ENCODE results near the gene FAM167B.
A peak's percentile ranks its signal among the peaks of the same experiment; 100 is the strongest.
"Not testable (repeated sequence)": the region's sequence is repeated elsewhere in the genome, so short reads cannot be mapped to it uniquely, and the experiment has no call there.

The FAM167B gene

GRCh38 chr1:32265846-32266245 is 18.8 kb downstream of the FAM167B start:
- no peak for DNase-seq

GRCh38 chr1:32266921-32267591 is 20.0 kb downstream of the FAM167B start:
- DNase-seq, result no peak

GRCh38 chr1:32269744-32270143 is 22.7 kb downstream of the FAM167B start:
- DNase-seq, result no peak

DNA sequence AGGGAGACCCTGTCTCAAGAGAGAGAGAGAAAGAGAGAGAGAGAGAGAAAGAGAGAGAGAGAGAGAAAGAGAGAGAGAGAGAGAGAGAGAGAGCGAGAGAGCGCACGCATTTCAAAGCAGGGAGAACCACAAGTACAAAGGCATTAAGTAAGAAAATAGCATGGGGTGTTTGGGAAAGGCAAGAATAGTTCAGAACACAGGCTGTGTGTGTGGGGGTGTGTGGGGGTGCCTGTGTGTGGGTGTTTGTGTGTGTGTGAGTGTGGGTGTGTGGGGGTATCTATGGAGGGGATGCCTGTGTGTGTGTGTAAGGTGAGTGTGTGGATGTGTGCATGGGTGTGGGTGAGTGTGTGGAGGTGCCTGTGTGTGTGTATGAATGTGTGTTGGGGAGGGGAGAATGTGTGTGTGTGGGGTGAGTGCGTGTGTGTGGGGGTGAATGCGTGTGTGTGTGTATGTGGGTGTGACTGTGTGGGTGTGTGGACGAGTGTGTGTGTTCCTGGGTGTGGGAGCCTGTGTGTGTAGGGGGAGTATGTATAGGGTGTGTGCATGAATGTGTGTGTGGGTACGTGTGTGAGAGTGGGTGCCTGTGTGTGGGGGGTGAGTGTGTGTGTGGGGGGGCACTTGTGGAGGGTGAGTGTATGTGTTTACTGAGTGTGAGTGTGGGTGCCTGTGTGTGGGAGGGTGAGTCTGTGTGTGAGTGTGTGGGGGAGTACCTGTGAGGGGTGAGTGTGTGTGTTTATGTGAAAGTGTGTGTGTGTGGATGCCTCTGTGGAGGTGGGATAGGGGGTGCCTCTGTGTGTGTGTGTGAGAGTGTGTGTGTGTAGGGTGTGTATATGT is 25.8 kb downstream of the FAM167B start:
- no peak for DNase-seq

- DNase-seq, result peak; percentile 50
Measured at GRCh38 chr1:32273391-32274208, 26.6 kb downstream of the FAM167B start.

DNA sequence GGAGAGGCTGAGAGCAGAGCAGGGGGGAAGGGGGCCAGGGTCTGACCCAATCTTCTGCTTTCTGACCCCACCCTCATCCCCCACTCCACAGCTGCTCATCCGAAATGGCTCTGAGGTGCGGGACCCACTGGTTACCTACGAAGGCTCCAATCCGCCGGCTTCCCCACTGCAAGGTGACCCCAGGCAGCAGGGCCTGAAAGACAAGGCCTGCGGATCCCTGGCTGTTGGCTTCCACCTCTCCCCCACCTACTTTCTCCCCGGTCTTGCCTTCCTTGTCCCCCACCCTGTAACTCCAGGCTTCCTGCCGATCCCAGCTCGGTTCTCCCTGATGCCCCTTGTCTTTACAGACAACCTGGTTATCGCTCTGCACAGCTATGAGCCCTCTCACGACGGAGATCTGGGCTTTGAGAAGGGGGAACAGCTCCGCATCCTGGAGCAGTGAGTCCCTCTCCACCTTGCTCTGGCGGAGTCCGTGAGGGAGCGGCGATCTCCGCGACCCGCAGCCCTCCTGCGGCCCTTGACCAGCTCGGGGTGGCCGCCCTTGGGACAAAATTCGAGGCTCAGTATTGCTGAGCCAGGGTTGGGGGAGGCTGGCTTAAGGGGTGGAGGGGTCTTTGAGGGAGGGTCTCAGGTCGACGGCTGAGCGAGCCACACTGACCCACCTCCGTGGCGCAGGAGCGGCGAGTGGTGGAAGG is 27.8 kb downstream of the FAM167B start:
- no peak for DNase-seq

DNA sequence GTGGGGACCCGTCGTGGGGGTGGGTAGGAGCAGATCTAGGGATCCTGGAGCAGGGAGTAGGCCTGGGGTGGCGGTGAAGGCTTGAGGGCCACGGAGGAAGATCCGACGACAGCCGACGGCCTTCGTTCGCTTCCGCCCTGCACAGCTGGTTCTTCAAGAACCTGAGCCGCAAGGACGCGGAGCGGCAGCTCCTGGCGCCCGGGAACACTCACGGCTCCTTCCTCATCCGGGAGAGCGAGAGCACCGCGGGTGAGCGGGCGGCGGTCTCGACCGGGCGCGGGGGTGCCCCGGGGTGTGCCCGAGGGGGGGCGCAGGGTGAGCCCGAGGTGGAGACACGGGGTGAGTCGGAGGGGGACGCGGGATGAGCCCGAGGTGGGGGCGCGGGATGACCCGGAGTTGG is 28.4 kb downstream of the FAM167B start:
- peak; percentile 86 for DNase-seq

DNA sequence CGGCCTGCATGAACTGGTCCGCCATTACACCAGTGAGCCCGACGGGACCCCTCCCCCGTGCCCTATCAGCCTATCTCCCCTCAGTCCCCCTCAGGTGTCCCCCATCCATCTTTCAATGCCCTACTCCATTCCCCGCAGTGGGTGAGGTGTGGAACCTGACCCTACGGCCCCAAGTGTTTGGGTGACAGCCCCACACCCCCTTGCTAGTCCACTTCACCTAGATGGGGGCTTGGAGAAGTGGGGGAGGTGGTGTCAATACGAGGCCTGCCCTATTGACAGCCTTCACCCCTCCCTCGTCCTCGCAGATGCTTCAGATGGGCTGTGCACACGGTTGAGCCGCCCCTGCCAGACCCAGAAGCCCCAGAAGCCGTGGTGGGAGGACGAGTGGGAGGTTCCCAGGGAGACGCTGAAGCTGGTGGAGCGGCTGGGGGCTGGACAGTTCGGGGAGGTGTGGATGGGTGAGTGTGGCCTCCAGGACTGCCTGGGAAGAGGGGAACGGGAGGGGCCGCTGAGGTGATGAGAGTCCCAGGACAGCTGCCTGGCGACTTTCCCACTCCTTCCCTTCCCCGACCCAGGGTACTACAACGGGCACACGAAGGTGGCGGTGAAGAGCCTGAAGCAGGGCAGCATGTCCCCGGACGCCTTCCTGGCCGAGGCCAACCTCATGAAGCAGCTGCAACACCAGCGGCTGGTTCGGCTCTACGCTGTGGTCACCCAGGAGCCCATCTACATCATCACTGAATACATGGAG is 29.2 kb downstream of the FAM167B start:
- no peak for DNase-seq

DNA sequence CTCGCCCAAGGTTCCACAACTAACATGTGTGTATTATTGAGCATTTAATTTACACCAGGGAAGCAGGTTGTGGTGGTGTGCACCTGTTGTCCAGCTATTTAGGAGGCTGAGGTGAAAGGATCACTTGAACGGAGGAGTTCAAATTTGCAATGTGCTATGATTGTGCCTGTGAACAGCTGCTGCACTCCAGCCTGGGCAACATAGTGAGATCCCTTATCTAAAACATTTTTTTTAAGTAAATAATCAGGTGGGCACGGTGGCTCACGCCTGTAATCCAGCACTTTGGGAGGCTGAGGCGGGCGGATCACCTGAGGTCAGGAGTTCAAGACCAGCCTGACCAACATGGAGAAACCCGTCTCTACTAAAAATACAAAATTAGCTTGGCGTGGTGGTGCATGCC is 37.8 kb downstream of the FAM167B start:
- DNase-seq, result not testable (repeated sequence)

DNA sequence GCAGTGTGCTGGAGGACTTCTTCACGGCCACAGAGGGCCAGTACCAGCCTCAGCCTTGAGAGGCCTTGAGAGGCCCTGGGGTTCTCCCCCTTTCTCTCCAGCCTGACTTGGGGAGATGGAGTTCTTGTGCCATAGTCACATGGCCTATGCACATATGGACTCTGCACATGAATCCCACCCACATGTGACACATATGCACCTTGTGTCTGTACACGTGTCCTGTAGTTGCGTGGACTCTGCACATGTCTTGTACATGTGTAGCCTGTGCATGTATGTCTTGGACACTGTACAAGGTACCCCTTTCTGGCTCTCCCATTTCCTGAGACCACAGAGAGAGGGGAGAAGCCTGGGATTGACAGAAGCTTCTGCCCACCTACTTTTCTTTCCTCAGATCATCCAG is 38.6 kb downstream of the FAM167B start:
- no peak for DNase-seq

- DNase-seq, result no peak
Measured at GRCh38 chr1:32286763-32287162, 39.7 kb downstream of the FAM167B start.

DNA sequence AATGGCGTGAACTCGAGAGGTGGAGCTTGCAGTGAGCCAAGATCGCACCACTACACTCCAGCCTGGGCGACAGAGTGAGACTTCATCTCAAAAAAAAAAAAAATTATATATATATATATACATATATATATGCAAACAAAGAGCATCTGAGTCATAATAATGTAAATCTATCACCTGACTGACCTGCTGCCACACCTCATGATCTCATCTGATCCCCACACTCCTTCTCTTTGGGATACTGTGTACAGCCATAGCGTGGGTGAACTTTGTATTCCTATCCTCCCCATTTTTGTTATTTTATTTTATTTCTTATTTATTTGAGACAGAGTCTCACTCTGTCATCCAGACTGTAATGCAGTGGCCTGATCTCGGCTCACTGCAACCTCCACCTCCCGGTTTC is 42.2 kb downstream of the FAM167B start:
- peak; percentile 72 for DNase-seq

DNA sequence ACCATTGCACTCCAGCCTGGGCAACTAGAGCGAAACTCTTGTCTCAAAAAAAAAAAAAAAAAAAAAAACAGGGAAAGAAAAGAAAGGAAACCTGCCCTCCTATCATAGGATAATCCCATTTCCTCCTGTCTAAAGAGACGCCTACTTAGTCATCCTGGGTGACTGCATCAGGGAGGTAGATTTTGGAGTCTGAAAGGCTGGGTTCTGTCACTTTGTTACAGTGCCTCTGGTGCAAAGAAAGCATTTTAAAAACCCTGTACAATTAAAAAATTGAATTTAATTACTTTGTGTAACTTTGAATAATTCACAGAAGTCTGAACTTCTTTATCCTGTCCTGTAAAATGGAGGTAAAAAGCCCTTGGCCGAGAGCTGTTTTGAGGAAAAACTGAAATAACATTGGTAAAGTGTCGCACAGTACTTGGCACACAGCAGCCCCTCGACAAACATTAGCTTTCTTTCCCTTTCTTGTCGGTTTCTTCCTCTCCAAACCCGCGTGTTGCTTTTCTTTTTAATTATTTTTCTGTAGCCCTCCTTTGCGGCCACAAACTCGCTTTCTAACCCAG is 44.2 kb downstream of the FAM167B start:
- peak; percentile 89 for DNase-seq

- peak; percentile 99 for DNase-seq
Measured at GRCh38 chr1:32291708-32292538, 44.9 kb downstream of the FAM167B start, which contains the start of gene HDAC1. HDAC1 (plus strand) TSS chr1:32292083; CDS start chr1:32292170, 87 bp downstream.

GRCh38 chr1:32298211-32298610 is 51.2 kb downstream of the FAM167B start:
- DNase-seq, result not testable (repeated sequence)
